H1 (cell line): Measurements from ENCODE around the gene ANKH.
A peak's percentile ranks its signal among the peaks of the same experiment; 100 is the strongest.

Experiments used
- CBX5 ChIP-seq: fragments of 300-800, 300-1000 bp; sonication (generic); IDR thresholded peaks from 2 replicates; pipeline ENCODE4 v1.7.1; 2016; ENCODE audit warnings: antibody characterized with exemption, low read length, low read depth
- CEBPB ChIP-seq: IDR thresholded peaks from 2 replicates; pipeline ENCODE4 v1.6.1; 2012; ENCODE audit warnings: low read depth, low read length
- CREB1 ChIP-seq: IDR thresholded peaks from 2 replicates; pipeline ENCODE4 v1.6.1; 2012; ENCODE audit warnings: inconsistent platforms
- EP300 ChIP-seq, 2 experiments: IDR thresholded peaks; 1 replicate in 1 of 2; 2 replicates in 1 of 2; pipeline ENCODE4 v1.6.1; 2011 to 2012; ENCODE audit warnings: low read depth in 2 of 2, low read length in 2 of 2, mild to moderate bottlenecking in 2 of 2, borderline replicate concordance in 1 of 2, inconsistent platforms in 1 of 2, moderate library complexity in 1 of 2
- POLR2AphosphoS5 ChIP-seq: IDR thresholded peaks from 2 replicates; pipeline ENCODE4 v1.6.1; 2011; ENCODE audit warnings: low read depth, low read length
- SP4 ChIP-seq: IDR thresholded peaks from 2 replicates; pipeline ENCODE4 v1.6.1; 2012; ENCODE audit warnings: low read length, inconsistent platforms
- YY1 ChIP-seq: IDR thresholded peaks from 2 replicates; pipeline ENCODE4 v1.6.1; 2011; ENCODE audit warnings: low read depth, mild to moderate bottlenecking, low read length
- TF ChIP-seq, protein P1 (sequence below), 3 experiments: IDR thresholded peaks; 1 replicate in 2 of 3; 2 replicates in 1 of 3; pipeline versions ENCODE4 v1.5.1 to v1.6.1; 2011; ENCODE audit warnings: low read length in 3 of 3, mild to moderate bottlenecking in 3 of 3, inconsistent platforms in 2 of 3, low read depth in 1 of 3, moderate library complexity in 1 of 3; ENCODE audit not compliant: insufficient read depth in 1 of 3; ENCODE audit errors: control extremely low read depth in 1 of 3

DNA sequence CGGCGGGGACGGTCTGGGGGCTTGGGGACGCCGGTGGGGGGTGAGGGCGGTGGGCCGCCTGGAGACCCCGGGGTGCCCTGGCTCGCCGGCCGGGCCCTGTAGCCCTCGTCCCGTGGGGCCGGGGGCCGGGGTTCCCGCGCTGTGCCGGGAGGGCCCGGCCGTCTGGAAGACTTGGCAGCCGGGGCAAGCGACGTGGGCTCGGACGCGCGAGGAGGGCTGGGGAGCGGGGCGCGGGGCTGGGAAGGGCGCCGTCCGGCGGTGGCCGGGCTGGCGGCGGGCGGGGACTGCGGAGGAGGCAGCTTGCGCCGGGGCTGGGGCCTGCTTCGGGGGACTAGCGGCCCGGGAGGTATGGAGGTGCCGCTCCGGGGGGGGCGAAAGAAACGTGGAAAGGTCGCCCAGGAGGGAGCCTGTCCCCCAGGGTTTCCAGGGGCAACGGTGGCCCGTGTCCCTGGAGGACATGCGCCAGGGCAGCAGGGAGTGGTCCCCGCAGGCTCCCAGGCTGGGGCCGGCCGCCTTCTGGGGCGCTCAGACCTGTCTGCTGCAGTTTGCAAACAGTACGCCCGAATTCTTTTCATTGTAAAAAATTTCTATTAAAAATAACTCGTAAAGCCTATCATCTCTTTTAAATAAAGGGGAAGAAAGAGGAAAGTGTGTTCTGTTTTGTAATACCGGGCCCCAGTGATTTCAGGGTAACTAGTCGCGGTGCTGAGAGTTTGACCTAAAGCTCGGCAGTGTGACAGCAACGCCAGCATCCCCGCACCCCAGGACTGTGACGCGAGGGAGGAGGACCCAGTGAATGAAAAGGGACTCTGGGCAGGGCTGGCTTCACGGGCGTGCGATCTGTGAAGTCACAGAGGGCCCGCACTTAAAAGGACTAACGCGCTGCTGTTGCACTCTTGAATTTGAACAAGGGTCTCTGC is 752 bp upstream of the ANKH start:
- TF ChIP-seq, protein P1, sequence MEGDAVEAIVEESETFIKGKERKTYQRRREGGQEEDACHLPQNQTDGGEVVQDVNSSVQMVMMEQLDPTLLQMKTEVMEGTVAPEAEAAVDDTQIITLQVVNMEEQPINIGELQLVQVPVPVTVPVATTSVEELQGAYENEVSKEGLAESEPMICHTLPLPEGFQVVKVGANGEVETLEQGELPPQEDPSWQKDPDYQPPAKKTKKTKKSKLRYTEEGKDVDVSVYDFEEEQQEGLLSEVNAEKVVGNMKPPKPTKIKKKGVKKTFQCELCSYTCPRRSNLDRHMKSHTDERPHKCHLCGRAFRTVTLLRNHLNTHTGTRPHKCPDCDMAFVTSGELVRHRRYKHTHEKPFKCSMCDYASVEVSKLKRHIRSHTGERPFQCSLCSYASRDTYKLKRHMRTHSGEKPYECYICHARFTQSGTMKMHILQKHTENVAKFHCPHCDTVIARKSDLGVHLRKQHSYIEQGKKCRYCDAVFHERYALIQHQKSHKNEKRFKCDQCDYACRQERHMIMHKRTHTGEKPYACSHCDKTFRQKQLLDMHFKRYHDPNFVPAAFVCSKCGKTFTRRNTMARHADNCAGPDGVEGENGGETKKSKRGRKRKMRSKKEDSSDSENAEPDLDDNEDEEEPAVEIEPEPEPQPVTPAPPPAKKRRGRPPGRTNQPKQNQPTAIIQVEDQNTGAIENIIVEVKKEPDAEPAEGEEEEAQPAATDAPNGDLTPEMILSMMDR (IDR thresholded peaks at IDR 0.05; ENCODE audit: control extremely low read depth in 1 of 3, insufficient read depth in 1 of 3, low read depth in 1 of 3, low read length in 3 of 3), result peak in 1 of 3 experiments; percentile 6; a peak in 1 of 4 replicates
- TF ChIP-seq SP4, result no peak
- no peak for TF ChIP-seq YY1
- no peak; the same call in 1 of the 2 replicates for TF ChIP-seq CREB1
- TF ChIP-seq POLR2AphosphoS5, result no peak
- TF ChIP-seq EP300 (IDR thresholded peaks at IDR 0.05; ENCODE audit: borderline replicate concordance in 1 of 2, low read depth in 2 of 2, low read length in 2 of 2), result no peak
- TF ChIP-seq CEBPB, result no peak
- no peak for TF ChIP-seq CBX5
